Kidney (tissue), 14 donors: ENCODE measurements around the gene DNAJC1. TPM values are rescaled to one million over a fixed set of nuclear protein-coding genes. Genes with fewer than 3 reads are reported as not detected.

Experiments used
- DNase-seq, 5 donors: peaks; one replicate each; pipeline ENCODE4 v3.0.0-alpha.2; 2013 to 2020
- FAIRE-seq: peaks from 2 replicates; lab custom pipeline; 2012; peaks lifted over from hg19 to GRCh38; lab: Jason Lieb, UNC
- H3K27ac ChIP-seq, 2 donors: one replicate each; pipeline ENCODE4 v1.7.0; 2013; ENCODE audit warnings: low read depth in 2 of 2, low read length in 2 of 2, inconsistent platforms in 1 of 2
- H3K27me3 ChIP-seq: one replicate; pipeline ENCODE4 v1.7.1; 2013; ENCODE audit warnings: low read length, inconsistent platforms; ENCODE audit not compliant: control insufficient read depth, insufficient read depth
- H3K36me3 ChIP-seq, 3 donors: one replicate each; pipeline versions ENCODE4 v1.7.0 to v1.7.1; 2013; ENCODE audit warnings: low read length in 3 of 3, control low read depth in 1 of 3, inconsistent platforms in 1 of 3; ENCODE audit not compliant: insufficient read depth in 3 of 3, control insufficient read depth in 2 of 3
- H3K4me1 ChIP-seq, 3 donors: one replicate each; pipeline versions ENCODE4 v1.7.0 to v1.7.1; 2013; ENCODE audit warnings: low read length in 3 of 3, inconsistent platforms in 1 of 3, low read depth in 1 of 3; ENCODE audit not compliant: control insufficient read depth in 2 of 3, insufficient read depth in 2 of 3
- H3K4me3 ChIP-seq, 3 donors: one replicate each; pipeline versions ENCODE4 v1.7.0 to v1.8.1; 2013; ENCODE audit warnings: low read length in 3 of 3, control low read depth in 1 of 3, inconsistent platforms in 1 of 3
- H3K9ac ChIP-seq, 3 donors: one replicate each; pipeline versions ENCODE4 v1.7.0 to v1.7.1; 2013; ENCODE audit warnings: low read length in 3 of 3, control low read depth in 1 of 3, inconsistent platforms in 1 of 3
- H3K9me3 ChIP-seq, 3 donors: one replicate each; pipeline versions ENCODE4 v1.7.0 to v1.7.1; 2013; ENCODE audit warnings: low read length in 3 of 3, control low read depth in 1 of 3, inconsistent platforms in 1 of 3; ENCODE audit not compliant: control insufficient read depth in 2 of 3, insufficient read depth in 1 of 3
- CTCF ChIP-seq: IDR thresholded peaks from 3 replicates; pipeline ENCODE4 v1.5.1; 2012; ENCODE audit warnings: mild to moderate bottlenecking, moderate library complexity, borderline replicate concordance; ENCODE audit not compliant: insufficient read depth; ENCODE audit errors: extremely low read depth
- intact Hi-C: fragments of 100-400 bp; cut with DNase I; formaldehyde crosslinking; loops from one replicate; pipeline ENCODE4 v1.11.1; 2022
- polyA plus RNA-seq: library from polyadenylated mRNA; stranded (reverse); fragments of 350-450 nt; fragmentation: Illumina TruSeq; extraction: RNeasy Lipid Tissue Mini Kit (QIAGEN cat#74804); gene quantifications from one replicate; pipeline ENCODE4 v1.2.3, GENCODE V29; 2014; ENCODE audit warnings: low read depth, low replicate concordance; ENCODE audit not compliant: insufficient read depth
- total RNA-seq: library from RNA; stranded (reverse); fragmentation: NEBNext Ultra II Directional; extraction: Animal tissue kit (Norgen Biotek cat#: 25700); gene quantifications from one replicate; pipeline ENCODE4 v1.2.1, GENCODE V29; 2021
- donor health status: control.
- donor health status: control.
- donor health status: control.
- donor health status: control.
- donor health status: control.
- donor health status: DM: yes; HTN: yes; CAD: no.
- donor health status: Normal renal cell carcinoma (clear cell type).

DNAJC1 gene
- total and polyA plus RNA-seq, 2 donors from 2014 or later = 33.4 to 34.8 TPM

- peaks cover 0 to 3% (median 0%) of the 10 kb centered on the region in 3 donors for H3K9me3 ChIP-seq
- intact Hi-C loops = no loop called here
- DNase-seq (no peak), FAIRE-seq (no peak)
- no peaks in the 10 kb centered on the region for H3K27me3 ChIP-seq
- H3K36me3 ChIP-seq = no peaks in the 10 kb centered on the region
- TF ChIP-seq CTCF = no peak
- peaks cover 0 to 3% (median 0%) of the 10 kb centered on the region in 3 donors for H3K4me1 ChIP-seq
- no peak overlapping the region for H3K4me3 ChIP-seq
- no peak overlapping the region for H3K9ac ChIP-seq
- no peak overlapping the region for H3K27ac ChIP-seq
Measured at GRCh38 chr10:22047812-22048211, 44.3 kb upstream of the DNAJC1 start.

- no peaks in the 10 kb centered on the region for H3K4me1 ChIP-seq
- H3K36me3 ChIP-seq = no peaks in the 10 kb centered on the region
- FAIRE-seq (no peak), DNase-seq (no peak)
- intact Hi-C loops = no loop called here
- H3K27ac ChIP-seq = no peak overlapping the region
- TF ChIP-seq CTCF = no peak
- no peak overlapping the region for H3K9ac ChIP-seq
- H3K4me3 ChIP-seq = no peak overlapping the region
- H3K27me3 ChIP-seq = no peaks in the 10 kb centered on the region
- no peaks in the 10 kb centered on the region for H3K9me3 ChIP-seq
Measured at GRCh38 chr10:22043327-22043633, 39.8 kb upstream of the DNAJC1 start.

- H3K27ac ChIP-seq = no peak overlapping the region
- H3K9ac ChIP-seq = no peak overlapping the region
- intact Hi-C loops = no loop called here
- DNase-seq = no peak
- TF ChIP-seq CTCF = no peak
- peak overlapping the region in 1 of 3 donors; percentile 25 for H3K4me3 ChIP-seq
- no peak for FAIRE-seq
- no peaks in the 10 kb centered on the region for H3K36me3 ChIP-seq
- no peaks in the 10 kb centered on the region for H3K9me3 ChIP-seq
- H3K4me1 ChIP-seq = no peaks in the 10 kb centered on the region
- no peaks in the 10 kb centered on the region for H3K27me3 ChIP-seq
Measured at GRCh38 chr10:22042557-22043326, 39.2 kb upstream of the DNAJC1 start.
